ENCODE measurements around the gene TEX264. TPM values are rescaled to one million over a fixed set of nuclear protein-coding genes. Genes with fewer than 3 reads are reported as not detected.

TEX264 gene
- polyA plus RNA-seq, 1 donor (not counting 4 experiments of a cell fraction or from before 2014, with no cell fraction given): 35.8 TPM

DNA sequence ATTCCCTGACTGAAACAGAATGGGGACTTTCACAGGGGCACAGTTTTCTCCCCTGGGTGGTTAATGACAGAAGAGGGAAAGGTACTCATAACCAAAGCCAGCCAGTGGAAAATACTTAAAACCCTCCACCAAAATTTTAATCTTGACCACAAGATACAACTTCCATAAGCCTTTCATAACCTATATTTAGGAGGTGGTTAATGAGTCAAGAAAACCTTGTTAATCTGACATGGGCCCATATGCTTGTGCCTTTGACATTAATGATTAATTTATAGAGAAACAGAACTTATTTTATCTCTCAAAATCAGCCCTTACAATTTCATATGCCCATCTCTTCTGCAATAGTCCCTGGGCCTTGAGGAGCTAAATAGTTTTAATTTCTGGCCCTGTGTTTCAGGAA lies 76.8 kb downstream of the TEX264 start:
- H3K4me3 ChIP-seq (ENCODE audit: control insufficient read depth in 2 of 3, extremely low read depth in 1 of 3, insufficient read depth in 2 of 3, low read depth in 1 of 3, low read length in 3 of 3): no peak overlapping the region
- H3K27me3 ChIP-seq (ENCODE audit: control insufficient read depth, extremely low read depth, insufficient read depth, low read length): no peaks in the 10 kb centered on the region
- no peaks in the 10 kb centered on the region for H4K20me1 ChIP-seq (ENCODE audit: control insufficient read depth, extremely low read depth, insufficient read depth, low read length)
- DNase-seq (ENCODE audit: low read depth, low spot score) (no peak), FAIRE-seq (no peak)
- TF ChIP-seq, protein P1, sequence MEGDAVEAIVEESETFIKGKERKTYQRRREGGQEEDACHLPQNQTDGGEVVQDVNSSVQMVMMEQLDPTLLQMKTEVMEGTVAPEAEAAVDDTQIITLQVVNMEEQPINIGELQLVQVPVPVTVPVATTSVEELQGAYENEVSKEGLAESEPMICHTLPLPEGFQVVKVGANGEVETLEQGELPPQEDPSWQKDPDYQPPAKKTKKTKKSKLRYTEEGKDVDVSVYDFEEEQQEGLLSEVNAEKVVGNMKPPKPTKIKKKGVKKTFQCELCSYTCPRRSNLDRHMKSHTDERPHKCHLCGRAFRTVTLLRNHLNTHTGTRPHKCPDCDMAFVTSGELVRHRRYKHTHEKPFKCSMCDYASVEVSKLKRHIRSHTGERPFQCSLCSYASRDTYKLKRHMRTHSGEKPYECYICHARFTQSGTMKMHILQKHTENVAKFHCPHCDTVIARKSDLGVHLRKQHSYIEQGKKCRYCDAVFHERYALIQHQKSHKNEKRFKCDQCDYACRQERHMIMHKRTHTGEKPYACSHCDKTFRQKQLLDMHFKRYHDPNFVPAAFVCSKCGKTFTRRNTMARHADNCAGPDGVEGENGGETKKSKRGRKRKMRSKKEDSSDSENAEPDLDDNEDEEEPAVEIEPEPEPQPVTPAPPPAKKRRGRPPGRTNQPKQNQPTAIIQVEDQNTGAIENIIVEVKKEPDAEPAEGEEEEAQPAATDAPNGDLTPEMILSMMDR (optimal IDR thresholded peaks at IDR 0.05 in 1 of 3, IDR thresholded peaks at IDR 0.05 in 1 of 3, conservative IDR thresholded peaks at IDR 0.05 in 1 of 3; ENCODE audit: extremely low read depth in 1 of 3, insufficient read depth in 2 of 3, low read length in 3 of 3): no peak
- no peak for TF ChIP-seq EZH2 (IDR thresholded peaks at IDR 0.05; ENCODE audit: low read length)
- no peak overlapping the region for H3K27ac ChIP-seq (ENCODE audit: control insufficient read depth, insufficient read depth, low read length)
- H2AFZ ChIP-seq (ENCODE audit: control insufficient read depth, low read length): no peak overlapping the region
- H3K9me1 ChIP-seq (ENCODE audit: control insufficient read depth, extremely low read depth, insufficient read depth, low read length): no peaks in the 10 kb centered on the region
- no peaks in the 10 kb centered on the region for H3K36me3 ChIP-seq (ENCODE audit: control insufficient read depth in 2 of 2, extremely low read depth in 1 of 2, insufficient read depth in 2 of 2, low read length in 2 of 2)
- H3K9me3 ChIP-seq (ENCODE audit: control insufficient read depth, low read depth, low read length): no peaks in the 10 kb centered on the region
- dilution Hi-C loops (cut with MboI; ENCODE audit: extremely low pct_ligation_motif_present, low sequenced_read_pairs): no loop called here
- no peaks in the 10 kb centered on the region for H3K79me2 ChIP-seq (ENCODE audit: control insufficient read depth, insufficient read depth, low read length)
- no peaks in the 10 kb centered on the region for H3K4me1 ChIP-seq (ENCODE audit: control insufficient read depth, extremely low read depth, insufficient read depth, low read length)
- no peak overlapping the region for H3K4me2 ChIP-seq (ENCODE audit: control insufficient read depth, extremely low read depth, insufficient read depth, low read depth, low read length)
- H3K9ac ChIP-seq (ENCODE audit: control insufficient read depth, extremely low read depth, insufficient read depth, low read length): no peak overlapping the region

DNA sequence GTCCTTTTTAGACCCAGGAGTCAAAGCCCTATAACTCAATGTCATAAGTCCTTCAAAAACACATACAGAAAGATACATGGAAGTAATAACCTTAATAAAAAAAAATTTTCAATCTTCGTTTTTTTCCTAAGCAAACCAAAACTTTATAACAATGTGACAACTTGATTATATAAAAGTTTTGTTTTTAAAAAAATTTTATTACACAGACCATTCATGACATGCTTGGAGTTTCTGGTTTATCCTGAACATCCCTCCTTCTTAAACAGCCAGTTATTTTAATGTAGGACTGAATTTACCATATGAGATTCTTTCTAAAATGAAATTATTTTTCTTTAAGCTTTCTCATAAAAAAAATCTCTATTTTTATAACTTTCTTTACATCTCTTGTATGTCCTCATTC lies 77.3 kb downstream of the TEX264 start:
- Histone ChIP-seq H4K20me1 (ENCODE audit: control insufficient read depth, extremely low read depth, insufficient read depth, low read length) (no peaks in the 10 kb centered on the region), H3K36me3 (ENCODE audit: control insufficient read depth in 2 of 2, extremely low read depth in 1 of 2, insufficient read depth in 2 of 2, low read length in 2 of 2) (no peaks in the 10 kb centered on the region), H3K4me1 (ENCODE audit: control insufficient read depth, extremely low read depth, insufficient read depth, low read length) (no peaks in the 10 kb centered on the region), H3K9ac (ENCODE audit: control insufficient read depth, extremely low read depth, insufficient read depth, low read length) (no peak overlapping the region), H3K4me2 (ENCODE audit: control insufficient read depth, extremely low read depth, insufficient read depth, low read depth, low read length) (no peak overlapping the region), H3K9me3 (ENCODE audit: control insufficient read depth, low read depth, low read length) (no peaks in the 10 kb centered on the region), H3K27ac (ENCODE audit: control insufficient read depth, insufficient read depth, low read length) (no peak overlapping the region), H3K79me2 (ENCODE audit: control insufficient read depth, insufficient read depth, low read length) (no peaks in the 10 kb centered on the region), H3K9me1 (ENCODE audit: control insufficient read depth, extremely low read depth, insufficient read depth, low read length) (no peaks in the 10 kb centered on the region), H3K4me3 (ENCODE audit: control insufficient read depth in 2 of 3, extremely low read depth in 1 of 3, insufficient read depth in 2 of 3, low read depth in 1 of 3, low read length in 3 of 3) (no peak overlapping the region), H3K27me3 (ENCODE audit: control insufficient read depth, extremely low read depth, insufficient read depth, low read length) (no peaks in the 10 kb centered on the region), H2AFZ (ENCODE audit: control insufficient read depth, low read length) (no peak overlapping the region)
- TF ChIP-seq EZH2 (IDR thresholded peaks at IDR 0.05; ENCODE audit: low read length): no peak
- TF ChIP-seq, protein P1 (optimal IDR thresholded peaks at IDR 0.05 in 1 of 3, IDR thresholded peaks at IDR 0.05 in 1 of 3, conservative IDR thresholded peaks at IDR 0.05 in 1 of 3; ENCODE audit: extremely low read depth in 1 of 3, insufficient read depth in 2 of 3, low read length in 3 of 3): no peak
- dilution Hi-C loops (cut with MboI; ENCODE audit: extremely low pct_ligation_motif_present, low sequenced_read_pairs): no loop called here
- DNase-seq (ENCODE audit: low read depth, low spot score) (no peak), FAIRE-seq (no peak)

Measured in keratinocyte (primary cell).